HCT116 (cell line): ENCODE measurements around the gene ITIH3. TPM values are rescaled to one million over a fixed set of nuclear protein-coding genes. Genes with fewer than 3 reads are reported as not detected.

Experiments used
- ATAC-seq: fragments of 200-7000 bp; cut with Tn5 transposase; 2 replicates; pipeline ENCODE4 v1.9.1; 2020; ENCODE audit warnings: mild to moderate bottlenecking, moderate library complexity
- BruUV-seq: library from RNA; stranded (reverse); fragments of 400-500 nt; replicated peaks from 2 replicates; lab custom pipeline; 2021; lab: Mats Ljungman, UMichigan
- CTCF ChIA-PET: fragments of 300-600 bp; sonication (Branson Sonifier 250); formaldehyde crosslinking; loops from one replicate; lab custom pipeline; 2021; ENCODE audit warnings: antibody characterized with exemption; lab: Charles Lee
- POLR2A ChIA-PET: fragments of 300-600, 350-600 bp; sonication (Branson Sonifier 250); formaldehyde crosslinking; loops from one replicate; lab custom pipeline; 2021; ENCODE audit warnings: antibody characterized with exemption; lab: Charles Lee
- RAD21 ChIA-PET, 2 experiments: fragments of 300-600 bp; sonication (Branson Sonifier 250); formaldehyde crosslinking; loops; one replicate each; lab custom pipeline; 2023; ENCODE audit warnings: low total read pairs in 2 of 2; ENCODE audit not compliant: uncharacterized antibody in 2 of 2, unreplicated experiment in 2 of 2, low non-redundant PET in 1 of 2; lab: Charles Lee
- DNase-seq: peaks from one replicate; pipeline ENCODE4 v3.0.0-alpha.2; 2010; ENCODE audit warnings: low read depth, low spot score
- H2AFZ ChIP-seq: fragments of 200-600 bp; shearing (Covaris generic), sonication (generic); 2 replicates; pipeline ENCODE4 v1.6.1; 2017; ENCODE audit warnings: low read depth, mixed run types, mixed read lengths, antibody characterized with exemption, low read length; ENCODE audit not compliant: poor library complexity, severe bottlenecking
- H3K27ac ChIP-seq: 2 replicates; pipeline ENCODE4 v1.5.1; 2012; ENCODE audit warnings: low read depth, low read length
- H3K27me3 ChIP-seq: fragments of 200-600 bp; sonication (generic); 2 replicates; pipeline ENCODE4 v1.6.1; 2016; ENCODE audit warnings: mixed run types, low read length, mixed read lengths; ENCODE audit not compliant: insufficient read depth
- H3K36me3 ChIP-seq, 2 experiments: fragments of 200-500 bp in 1 of 2; fragments of 200-600 bp in 1 of 2; sonication (Bioruptor generic) in 1 of 2; sonication (generic) in 1 of 2; 2 replicates each; pipeline versions ENCODE4 v1.5.1 to v1.6.1; 2014 to 2016; ENCODE audit warnings: low read length in 2 of 2, inconsistent platforms in 1 of 2, mixed read lengths in 1 of 2, mixed run types in 1 of 2; ENCODE audit not compliant: insufficient read depth in 2 of 2, control insufficient read depth in 1 of 2
- H3K4me1 ChIP-seq, 2 experiments: fragments of 200-600 bp in 1 of 2; sonication (generic) in 1 of 2; 2 replicates each; pipeline versions ENCODE4 v1.5.1 to v1.6.1; 2012 to 2017; ENCODE audit warnings: low read length in 2 of 2, inconsistent platforms in 1 of 2, mild to moderate bottlenecking in 1 of 2, mixed read lengths in 1 of 2, mixed run types in 1 of 2, moderate library complexity in 1 of 2; ENCODE audit not compliant: insufficient read depth in 2 of 2, control insufficient read depth in 1 of 2
- H3K4me2 ChIP-seq: fragments of 200-600 bp; sonication (generic); 2 replicates; pipeline ENCODE4 v1.6.1; 2017; ENCODE audit warnings: mixed run types, low read length, mixed read lengths
- H3K4me3 ChIP-seq, 2 experiments: fragments of 200-600 bp in 1 of 2; sonication (generic) in 1 of 2; replicated peaks in 1 of 2; 2 replicates each; pipeline ENCODE4 v1.5.1; 2011 to 2016; ENCODE audit warnings: low read length in 2 of 2, control low read depth in 1 of 2, low read depth in 1 of 2, mild to moderate bottlenecking in 1 of 2, mixed read lengths in 1 of 2, mixed run types in 1 of 2
- H3K79me2 ChIP-seq: fragments of 200-600 bp; sonication (generic); 2 replicates; pipeline ENCODE4 v1.6.1; 2017; ENCODE audit warnings: mild to moderate bottlenecking, mixed run types, low read length, moderate library complexity, mixed read lengths; ENCODE audit not compliant: insufficient read depth
- H3K9ac ChIP-seq: fragments of 200-600 bp; sonication (generic); 2 replicates; pipeline ENCODE4 v1.6.1; 2016; ENCODE audit warnings: low read length, mixed read lengths
- H3K9me2 ChIP-seq: fragments of 200-600 bp; sonication (generic), shearing (Covaris generic); 2 replicates; pipeline ENCODE4 v1.6.1; 2017; ENCODE audit warnings: mixed run types, mild to moderate bottlenecking, moderate library complexity; ENCODE audit not compliant: insufficient read depth
- H3K9me3 ChIP-seq, 2 experiments: fragments of 200-500 bp in 1 of 2; fragments of 200-600 bp in 1 of 2; sonication (Bioruptor generic) in 1 of 2; sonication (generic) in 1 of 2; 2 replicates each; pipeline ENCODE4 v1.6.1; 2014 to 2017; ENCODE audit warnings: low read length in 2 of 2, mixed read lengths in 2 of 2, inconsistent platforms in 1 of 2, low read depth in 1 of 2, mild to moderate bottlenecking in 1 of 2, mixed run types in 1 of 2, moderate library complexity in 1 of 2; ENCODE audit not compliant: control insufficient read depth in 1 of 2, insufficient read depth in 1 of 2
- H4K20me1 ChIP-seq: fragments of 200-600 bp; sonication (generic), shearing (Covaris generic); 2 replicates; pipeline ENCODE4 v1.6.1; 2017; ENCODE audit warnings: mixed run types, mild to moderate bottlenecking, moderate library complexity; ENCODE audit not compliant: insufficient read depth
- CBX3 ChIP-seq: IDR thresholded peaks from 2 replicates; pipeline ENCODE4 v1.6.1; 2012; ENCODE audit warnings: low read depth
- FOSL1 ChIP-seq: IDR thresholded peaks from 2 replicates; pipeline ENCODE4 v1.6.1; 2012; ENCODE audit warnings: low read depth
- POLR2AphosphoS5 ChIP-seq: IDR thresholded peaks from 2 replicates; pipeline ENCODE4 v1.6.1; 2011; ENCODE audit warnings: mild to moderate bottlenecking, low read depth, low read length, moderate library complexity
- SRF ChIP-seq: IDR thresholded peaks from 2 replicates; pipeline ENCODE4 v1.6.1; 2012; ENCODE audit warnings: low read depth
- intact Hi-C: fragments of 100-400 bp; cut with micrococcal nuclease; formaldehyde crosslinking; loops from 2 replicates; pipeline ENCODE4 v1.10.0; 2022
- total RNA-seq: library from RNA; stranded (reverse); gene quantifications from one replicate; pipeline ENCODE4 v1.2.1, GENCODE V29; 2021; ENCODE audit not compliant: unreplicated experiment
- TF ChIP-seq, protein P1 (sequence below): IDR thresholded peaks from 2 replicates; pipeline ENCODE4 v1.6.1; 2012

ITIH3 gene
- total RNA-seq, 1 experiment from 2014 or later, result 0.44 TPM

- intact Hi-C loops, result no loop called here
- no peak for DNase-seq
- Histone ChIP-seq H3K4me2 (no peak overlapping the region), H3K4me1 (no peaks in the 10 kb centered on the region), H4K20me1 (no peaks in the 10 kb centered on the region), H3K27me3 (no peaks in the 10 kb centered on the region), H3K9ac (no peak overlapping the region), H2AFZ (no peak overlapping the region), H3K9me3 (no peaks in the 10 kb centered on the region), H3K4me3 (no peak overlapping the region), H3K79me2 (no peaks in the 10 kb centered on the region), H3K27ac (no peak overlapping the region), H3K9me2 (no peaks in the 10 kb centered on the region), H3K36me3 (no peaks in the 10 kb centered on the region)
- ChIA-PET RAD21 (no interaction called here), CTCF (interaction anchor here (1.4 kb wide), 1 partner anchor 11 kb away, joined by 4 read pairs; no protein-coding TSS in a partner anchor), POLR2A (no interaction called here)
- BruUV-seq, result no TSS peak
- ATAC-seq, result no peak
- TF ChIP-seq, protein P1, sequence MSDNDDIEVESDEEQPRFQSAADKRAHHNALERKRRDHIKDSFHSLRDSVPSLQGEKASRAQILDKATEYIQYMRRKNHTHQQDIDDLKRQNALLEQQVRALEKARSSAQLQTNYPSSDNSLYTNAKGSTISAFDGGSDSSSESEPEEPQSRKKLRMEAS, result no peak
Observed at GRCh38 chr3:52809149-52809548, 14.6 kb downstream of the ITIH3 start.

GRCh38 chr3:52809662-52810377, 15.2 kb downstream of the ITIH3 start:
- Histone ChIP-seq H2AFZ (no peak overlapping the region), H3K36me3 (no peaks in the 10 kb centered on the region), H3K4me3 (no peak overlapping the region), H4K20me1 (no peaks in the 10 kb centered on the region), H3K9me3 (no peaks in the 10 kb centered on the region), H3K27ac (no peak overlapping the region), H3K79me2 (no peaks in the 10 kb centered on the region), H3K4me1 (no peaks in the 10 kb centered on the region), H3K27me3 (no peaks in the 10 kb centered on the region), H3K9me2 (no peaks in the 10 kb centered on the region), H3K4me2 (no peak overlapping the region), H3K9ac (no peak overlapping the region)
- DNase-seq, result no peak
- no TSS peak for BruUV-seq
- no peak for ATAC-seq
- CTCF ChIA-PET, result interaction anchor here (1.4 kb wide), 1 partner anchor 11 kb away, joined by 4 read pairs; no protein-coding TSS in a partner anchor
- TF ChIP-seq POLR2AphosphoS5 (no peak), SRF (no peak), CBX3 (no peak), FOSL1 (no peak)
- intact Hi-C loops, result no loop called here
- POLR2A ChIA-PET, result no interaction called here
- RAD21 ChIA-PET, result no interaction called here
